KOPT-K1 (cell line): ENCODE results near the gene OR4E2.
"Not testable (repeated sequence)": the region's sequence is repeated elsewhere in the genome, so short reads cannot be mapped to it uniquely, and the experiment has no call there.

Experiments used
- H3K27ac ChIP-seq: fragments of 200-600 bp; sonication (generic); 2 replicates; pipeline ENCODE4 v1.5.1; 2016; ENCODE audit warnings: antibody characterized with exemption, mild to moderate bottlenecking, low read depth, low read length; ENCODE audit not compliant: poor library complexity, severe bottlenecking
- H3K36me3 ChIP-seq: fragments of 200-600 bp; sonication (generic); 2 replicates; pipeline ENCODE4 v1.5.1; 2017; ENCODE audit warnings: antibody characterized with exemption, mild to moderate bottlenecking, low read length, moderate library complexity; ENCODE audit not compliant: insufficient read depth
- H3K9me3 ChIP-seq: fragments of 200-600 bp; sonication (generic); 2 replicates; pipeline ENCODE4 v1.5.1; 2017; ENCODE audit warnings: antibody characterized with exemption, low read length, mild to moderate bottlenecking; ENCODE audit not compliant: insufficient read depth, poor library complexity, severe bottlenecking

The OR4E2 gene

GRCh38 chr14:21671371-21671770 is 17.7 kb downstream of the OR4E2 start:
- H3K36me3 ChIP-seq, result no peaks in the 10 kb centered on the region
- no peak overlapping the region for H3K27ac ChIP-seq

GRCh38 chr14:21672116-21672515 is 18.5 kb downstream of the OR4E2 start:
- H3K9me3 ChIP-seq, result peaks cover 13% of the 10 kb centered on the region
- no peak overlapping the region for H3K27ac ChIP-seq
- H3K36me3 ChIP-seq, result no peaks in the 10 kb centered on the region

More at GRCh38 chr14:21671371-21671770, 17.7 kb downstream of the OR4E2 start:
- H3K9me3 ChIP-seq, result peaks cover 13% of the 10 kb centered on the region

- no peak within 1 kb of the TSS for H3K27ac ChIP-seq
- H3K36me3 ChIP-seq, result no peaks in the 10 kb centered on the region
- H3K9me3 ChIP-seq, result peaks cover 13% of the 10 kb centered on the region
These were observed 20.1 kb downstream of the OR4E2 start, which contains the start of gene OR4E1 for GRCh38 chr14:21673718-21674117. Gene OR4E1 (minus strand): TSS chr14:21673818. CDS start chr14:21670935, 2,883 bp downstream.

- no peaks in the 10 kb centered on the region for H3K36me3 ChIP-seq
- no peak overlapping the region for H3K27ac ChIP-seq
- H3K9me3 ChIP-seq, result peaks cover 13% of the 10 kb centered on the region
These were observed 21.9 kb downstream of the OR4E2 start for GRCh38 chr14:21675566-21675965.

GRCh38 chr14:21680072-21680471 is 26.4 kb downstream of the OR4E2 start:
- Histone ChIP-seq H3K36me3 (no peaks in the 10 kb centered on the region), H3K27ac (no peak overlapping the region), H3K9me3 (peaks cover 9% of the 10 kb centered on the region)

- Histone ChIP-seq H3K27ac (no peak overlapping the region), H3K9me3 (no peaks in the 10 kb centered on the region), H3K36me3 (no peaks in the 10 kb centered on the region)
These were observed 32.8 kb downstream of the OR4E2 start for GRCh38 chr14:21686468-21686867.

GRCh38 chr14:21694425-21694824 is 40.8 kb downstream of the OR4E2 start:
- Histone ChIP-seq H3K36me3 (no peaks in the 10 kb centered on the region), H3K9me3 (no peaks in the 10 kb centered on the region), H3K27ac (no peak overlapping the region)

GRCh38 chr14:21697662-21698061 is 44.0 kb downstream of the OR4E2 start:
- H3K9me3 ChIP-seq, H3K27ac ChIP-seq, H3K36me3 ChIP-seq: not testable (repeated sequence)

GRCh38 chr14:21698538-21698937 is 44.9 kb downstream of the OR4E2 start:
- H3K36me3 ChIP-seq, H3K27ac ChIP-seq, H3K9me3 ChIP-seq: not testable (repeated sequence)

GRCh38 chr14:21699551-21699950 is 45.9 kb downstream of the OR4E2 start:
- Histone ChIP-seq H3K27ac (no peak overlapping the region), H3K36me3 (no peaks in the 10 kb centered on the region), H3K9me3 (no peaks in the 10 kb centered on the region)

- Histone ChIP-seq H3K9me3 (no peaks in the 10 kb centered on the region), H3K27ac (no peak overlapping the region), H3K36me3 (no peaks in the 10 kb centered on the region)
These were observed 48.7 kb downstream of the OR4E2 start for GRCh38 chr14:21702316-21702715.

- no peaks in the 10 kb centered on the region for H3K36me3 ChIP-seq
- peaks cover under 1% of the 10 kb centered on the region for H3K9me3 ChIP-seq
- H3K27ac ChIP-seq, result no peak overlapping the region
These were observed 50.0 kb downstream of the OR4E2 start for GRCh38 chr14:21703357-21704326.

- Histone ChIP-seq H3K36me3 (no peaks in the 10 kb centered on the region), H3K27ac (no peak overlapping the region), H3K9me3 (peaks cover 5% of the 10 kb centered on the region)
These were observed 50.7 kb downstream of the OR4E2 start for GRCh38 chr14:21704338-21704737.

GRCh38 chr14:21711360-21711961 is 57.8 kb downstream of the OR4E2 start:
- Histone ChIP-seq H3K27ac (no peak overlapping the region), H3K9me3 (peaks cover 5% of the 10 kb centered on the region), H3K36me3 (no peaks in the 10 kb centered on the region)

GRCh38 chr14:21712036-21712435 is 58.4 kb downstream of the OR4E2 start:
- Histone ChIP-seq H3K27ac (no peak overlapping the region), H3K9me3 (peaks cover 5% of the 10 kb centered on the region), H3K36me3 (no peaks in the 10 kb centered on the region)
